OCI-LY3 (cell line): ENCODE data around the gene ODC1.

Experiments used
- H2AFZ ChIP-seq: fragments of 200-600, 300-600 bp; shearing (Covaris generic); 2 replicates; pipeline ENCODE4 v1.6.0; 2014; ENCODE audit warnings: antibody characterized with exemption, low read depth, low read length
- H3K27ac ChIP-seq: fragments of 200-600, 300-600 bp; sonication (generic); 2 replicates; pipeline ENCODE4 v1.5.1; 2014; ENCODE audit warnings: mild to moderate bottlenecking, low read length, moderate library complexity, mixed read lengths
- H3K27me3 ChIP-seq: fragments of 200-600, 300-600 bp; sonication (generic); 2 replicates; pipeline ENCODE4 v1.6.1; 2014; ENCODE audit warnings: low read depth, low read length, mixed read lengths
- H3K36me3 ChIP-seq: fragments of 200-600, 300-600 bp; sonication (generic); replicated peaks from 2 replicates; pipeline ENCODE3; 2014; ENCODE audit warnings: low read depth, low read length, mixed read lengths
- H3K4me1 ChIP-seq: fragments of 300-600, 200-600 bp; sonication (generic); 2 replicates; pipeline ENCODE4 v1.6.1; 2014; ENCODE audit warnings: low read length, mixed read lengths
- H3K4me2 ChIP-seq: fragments of 200-600, 300-600 bp; sonication (generic); 2 replicates; pipeline ENCODE4 v1.6.1; 2014; ENCODE audit warnings: low read length, mixed read lengths
- H3K4me3 ChIP-seq: fragments of 300-600, 200-600 bp; sonication (generic); 2 replicates; pipeline ENCODE4 v1.5.1; 2014; ENCODE audit warnings: antibody characterized with exemption, mild to moderate bottlenecking, low read length, moderate library complexity
- H3K79me2 ChIP-seq: fragments of 300-600, 200-600 bp; shearing (Covaris generic); 2 replicates; pipeline ENCODE4 v1.6.1; 2014; ENCODE audit warnings: mild to moderate bottlenecking, low read length, mixed read lengths
- H3K9ac ChIP-seq: fragments of 300-600, 200-600 bp; shearing (Covaris generic); 2 replicates; pipeline ENCODE4 v1.6.0; 2014; ENCODE audit warnings: mild to moderate bottlenecking, low read length, moderate library complexity
- H3K9me3 ChIP-seq: fragments of 200-600, 300-600 bp; shearing (Covaris generic); 2 replicates; pipeline ENCODE4 v1.6.1; 2014; ENCODE audit warnings: low read length, mixed read lengths; ENCODE audit not compliant: insufficient read depth
- H4K20me1 ChIP-seq: fragments of 200-600, 300-600 bp; sonication (generic); 2 replicates; pipeline ENCODE4 v1.6.1; 2016; ENCODE audit warnings: low read length, mixed read lengths; ENCODE audit not compliant: insufficient read depth
- CTCF ChIP-seq: fragments of 200-600, 300-600 bp; sonication (generic); IDR thresholded peaks from 2 replicates; pipeline ENCODE4 v1.5.1; 2014; ENCODE audit warnings: antibody characterized with exemption, low read length, low read depth
- EZH2phosphoT487 ChIP-seq: fragments of 200-600 bp; shearing (Covaris generic); IDR thresholded peaks from 2 replicates; pipeline ENCODE4 v1.6.1; 2018; ENCODE audit warnings: antibody characterized with exemption, mixed run types, low read depth

ODC1 gene

GRCh38 chr2:10486091-10486490 lies 38.0 kb upstream of the ODC1 start:
- no peaks in the 10 kb centered on the region for H3K9me3 ChIP-seq

GRCh38 chr2:10482913-10483312 lies 34.8 kb upstream of the ODC1 start:
- no peak overlapping the region for H2AFZ ChIP-seq
- no peak overlapping the region for H3K4me2 ChIP-seq
- no peak overlapping the region for H3K4me3 ChIP-seq
- H3K36me3 ChIP-seq, result no peaks in the 10 kb centered on the region
- H3K9me3 ChIP-seq, result no peaks in the 10 kb centered on the region
- H3K79me2 ChIP-seq, result no peaks in the 10 kb centered on the region
- no peak for TF ChIP-seq CTCF
- no peak for TF ChIP-seq EZH2phosphoT487
- H3K9ac ChIP-seq, result no peak overlapping the region
- no peaks in the 10 kb centered on the region for H3K4me1 ChIP-seq
- no peak overlapping the region for H3K27ac ChIP-seq
- no peaks in the 10 kb centered on the region for H4K20me1 ChIP-seq
- peaks cover 42% of the 10 kb centered on the region for H3K27me3 ChIP-seq

More at GRCh38 chr2:10486091-10486490, 38.0 kb upstream of the ODC1 start:
- Histone ChIP-seq H3K4me2 (no peak overlapping the region), H4K20me1 (no peaks in the 10 kb centered on the region), H3K4me3 (no peak overlapping the region), H2AFZ (no peak overlapping the region), H3K9ac (no peak overlapping the region), H3K27me3 (peaks cover 38% of the 10 kb centered on the region), H3K36me3 (no peaks in the 10 kb centered on the region), H3K4me1 (no peaks in the 10 kb centered on the region), H3K79me2 (no peaks in the 10 kb centered on the region), H3K27ac (no peak overlapping the region)
- TF ChIP-seq EZH2phosphoT487 (no peak), CTCF (no peak)

GRCh38 chr2:10482460-10482859 lies 34.3 kb upstream of the ODC1 start:
- Histone ChIP-seq H3K27ac (no peak overlapping the region), H4K20me1 (no peaks in the 10 kb centered on the region), H3K4me2 (no peak overlapping the region), H3K4me1 (no peaks in the 10 kb centered on the region), H3K27me3 (peaks cover 42% of the 10 kb centered on the region), H3K4me3 (no peak overlapping the region), H3K9ac (no peak overlapping the region), H3K79me2 (no peaks in the 10 kb centered on the region), H2AFZ (no peak overlapping the region), H3K36me3 (no peaks in the 10 kb centered on the region), H3K9me3 (no peaks in the 10 kb centered on the region)
- no peak for TF ChIP-seq EZH2phosphoT487
- TF ChIP-seq CTCF, result no peak

GRCh38 chr2:10481666-10482157 lies 33.6 kb upstream of the ODC1 start:
- H3K27me3 ChIP-seq, result peaks cover 42% of the 10 kb centered on the region

More at GRCh38 chr2:10481666-10482157, 33.6 kb upstream of the ODC1 start:
- H3K4me3 ChIP-seq, result no peak overlapping the region
- TF ChIP-seq EZH2phosphoT487 (no peak), CTCF (no peak)
- H3K9ac ChIP-seq, result no peak overlapping the region
- H3K36me3 ChIP-seq, result no peaks in the 10 kb centered on the region
- H3K9me3 ChIP-seq, result no peaks in the 10 kb centered on the region
- H2AFZ ChIP-seq, result no peak overlapping the region
- H3K4me2 ChIP-seq, result no peak overlapping the region
- no peaks in the 10 kb centered on the region for H3K79me2 ChIP-seq
- H3K4me1 ChIP-seq, result no peaks in the 10 kb centered on the region
- H3K27ac ChIP-seq, result no peak overlapping the region
- H4K20me1 ChIP-seq, result no peaks in the 10 kb centered on the region
